Measurements from ENCODE around the gene OOSP4B. TPM values are rescaled to one million over a fixed set of nuclear protein-coding genes. Genes with fewer than 3 reads are reported as not detected.
"Not testable (repeated sequence)": the region's sequence is repeated elsewhere in the genome, so short reads cannot be mapped to it uniquely, and the experiment has no call there.

The OOSP4B gene
- total RNA-seq, 1 donor from 2014 or later = not detected

DNA sequence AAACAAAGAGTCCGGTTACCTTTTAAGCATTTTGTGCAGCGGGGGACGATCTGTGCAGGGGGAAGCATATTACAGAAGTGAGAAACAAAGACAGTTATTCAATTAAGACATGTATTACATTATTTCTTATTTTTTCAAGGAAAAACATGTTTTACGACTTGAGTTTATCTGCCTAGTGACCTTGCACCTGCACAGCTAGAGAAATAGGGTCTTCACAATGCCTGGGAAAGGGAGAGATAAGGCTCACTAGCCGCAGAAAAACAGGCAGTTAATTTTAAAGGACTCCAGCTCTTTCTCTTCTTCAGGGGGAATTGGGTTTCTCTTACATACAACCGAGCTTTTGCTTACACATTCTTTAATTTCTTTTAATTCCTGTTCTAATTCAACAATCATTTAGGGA lies 54.7 kb downstream of the OOSP4B start:
- H3K36me3 Mint-ChIP-seq (ENCODE audit: low read depth); H3K27ac Mint-ChIP-seq; DNase-seq (ENCODE audit: low spot score); H3K27me3 Mint-ChIP-seq (ENCODE audit: insufficient read depth); intact Hi-C loops (cut with micrococcal nuclease); H3K4me1 Mint-ChIP-seq (ENCODE audit: low read depth); H3K4me3 Mint-ChIP-seq; H3K9me3 Mint-ChIP-seq: not testable (repeated sequence)

DNA sequence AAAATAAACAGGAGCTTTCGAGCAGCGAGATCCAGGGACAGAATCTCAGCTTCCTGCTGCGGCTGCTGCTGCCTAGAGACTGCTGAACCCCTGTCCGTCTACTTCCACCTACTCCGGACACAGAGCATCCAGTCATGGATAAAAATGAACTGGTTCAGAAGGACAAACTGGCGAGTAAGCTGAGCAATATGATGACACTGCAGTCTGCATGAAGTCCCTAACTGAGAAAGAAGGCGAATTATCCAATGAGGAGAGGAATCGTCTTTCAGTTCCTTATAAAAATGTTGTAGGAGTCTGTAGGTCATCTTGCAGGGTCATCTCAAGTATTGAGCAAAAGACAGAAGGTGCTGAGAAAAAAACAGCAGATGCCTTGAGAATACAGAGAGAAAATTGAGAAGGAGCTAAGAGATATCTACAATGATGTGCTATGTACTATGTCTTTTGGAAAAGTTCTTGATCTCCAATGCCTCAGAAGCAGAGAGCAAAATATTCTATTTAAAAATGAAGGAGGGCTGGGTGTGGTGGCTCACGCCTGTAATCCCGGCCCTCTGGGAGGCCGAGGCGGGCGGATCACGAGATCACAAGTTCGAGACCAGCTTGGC lies 60.3 kb downstream of the OOSP4B start:
- no peak for DNase-seq (ENCODE audit: low spot score)
- no peaks in the 10 kb centered on the region for H3K9me3 Mint-ChIP-seq
- no peak overlapping the region for H3K4me3 Mint-ChIP-seq
- intact Hi-C loops (cut with micrococcal nuclease) = no loop called here
- H3K36me3 Mint-ChIP-seq (ENCODE audit: low read depth) = no peaks in the 10 kb centered on the region
- no peaks in the 10 kb centered on the region for H3K27me3 Mint-ChIP-seq (ENCODE audit: insufficient read depth)
- no peaks in the 10 kb centered on the region for H3K4me1 Mint-ChIP-seq (ENCODE audit: low read depth)
- no peak overlapping the region for H3K27ac Mint-ChIP-seq

DNA sequence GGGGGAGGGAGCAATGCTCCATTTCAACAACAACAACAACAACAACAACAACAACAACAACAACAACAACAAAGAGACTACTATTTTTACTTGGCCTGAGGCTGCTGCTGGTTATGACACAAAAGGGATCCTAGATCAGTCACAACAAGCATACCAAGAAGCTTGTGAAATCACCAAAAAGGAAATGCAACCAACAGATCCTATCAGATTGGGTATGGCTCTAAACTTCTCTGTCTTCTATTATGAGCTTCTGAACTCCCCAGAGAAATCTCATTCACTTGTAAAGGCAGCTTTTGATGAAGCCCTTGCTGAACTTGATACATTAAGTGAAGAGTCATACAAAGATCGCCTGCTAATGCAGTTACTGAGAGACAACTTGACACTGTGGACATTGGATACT lies 61.0 kb downstream of the OOSP4B start:
- DNase-seq (ENCODE audit: low spot score) = no peak
- intact Hi-C loops (cut with micrococcal nuclease) = no loop called here
- no peaks in the 10 kb centered on the region for H3K36me3 Mint-ChIP-seq (ENCODE audit: low read depth)
- H3K27me3 Mint-ChIP-seq (ENCODE audit: insufficient read depth) = no peaks in the 10 kb centered on the region
- no peak overlapping the region for H3K4me3 Mint-ChIP-seq
- H3K27ac Mint-ChIP-seq = no peak overlapping the region
- H3K9me3 Mint-ChIP-seq = no peaks in the 10 kb centered on the region
- H3K4me1 Mint-ChIP-seq (ENCODE audit: low read depth) = no peaks in the 10 kb centered on the region

DNA sequence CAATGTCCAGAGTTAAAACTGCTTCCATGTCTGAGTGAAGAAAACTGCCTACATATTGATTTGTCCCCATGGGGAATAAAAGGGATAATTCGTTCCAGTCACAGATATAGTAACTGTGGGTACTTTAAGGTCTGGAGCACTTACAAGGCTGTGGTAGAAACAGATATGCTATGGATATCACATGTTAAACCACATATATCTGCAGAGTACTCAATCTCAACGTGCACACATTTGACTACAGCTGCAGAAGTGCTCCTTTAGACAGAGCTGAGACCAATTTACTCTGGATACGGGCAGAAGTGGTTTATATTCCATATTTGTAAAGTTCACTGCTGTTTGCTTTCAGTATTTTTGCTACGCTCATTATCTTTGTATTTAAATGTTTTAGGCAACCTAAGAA lies 61.8 kb downstream of the OOSP4B start:
- Mint-ChIP-seq H3K27me3 (ENCODE audit: insufficient read depth) (no peaks in the 10 kb centered on the region), H3K4me3 (no peak overlapping the region), H3K4me1 (ENCODE audit: low read depth) (no peaks in the 10 kb centered on the region), H3K9me3 (no peaks in the 10 kb centered on the region), H3K27ac (no peak overlapping the region), H3K36me3 (ENCODE audit: low read depth) (no peaks in the 10 kb centered on the region)
- intact Hi-C loops (cut with micrococcal nuclease) = no loop called here
- DNase-seq (ENCODE audit: low spot score) = no peak

DNA sequence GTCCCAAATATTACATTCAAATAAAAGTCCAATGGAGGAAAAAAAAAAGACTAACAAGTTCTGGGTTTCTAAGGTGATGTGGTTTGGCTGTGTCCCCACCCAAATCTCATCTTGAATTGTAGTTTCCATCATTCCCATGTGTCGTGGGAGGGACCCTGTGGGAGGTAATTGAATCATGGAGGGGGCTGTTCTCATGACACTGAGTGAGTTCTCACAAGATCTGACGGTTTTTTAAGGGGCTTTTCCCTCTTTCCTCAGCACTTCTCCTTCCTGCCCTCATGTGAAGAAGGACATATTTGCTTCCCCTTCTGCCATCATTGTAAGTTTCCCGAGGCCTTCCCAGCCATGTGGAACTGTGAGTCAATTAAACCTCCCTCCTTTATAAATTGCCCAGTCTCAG lies 63.6 kb downstream of the OOSP4B start:
- no peak overlapping the region for H3K27ac Mint-ChIP-seq
- intact Hi-C loops (cut with micrococcal nuclease) = no loop called here
- no peaks in the 10 kb centered on the region for H3K4me1 Mint-ChIP-seq (ENCODE audit: low read depth)
- no peaks in the 10 kb centered on the region for H3K9me3 Mint-ChIP-seq
- H3K4me3 Mint-ChIP-seq = no peak overlapping the region
- H3K27me3 Mint-ChIP-seq (ENCODE audit: insufficient read depth) = no peaks in the 10 kb centered on the region
- DNase-seq (ENCODE audit: low spot score) = no peak
- no peaks in the 10 kb centered on the region for H3K36me3 Mint-ChIP-seq (ENCODE audit: low read depth)

Other genes with a start within 250 kb of the OOSP4B start
- 88.3 and 93.9 TPM in 2 replicates for gene MRPL16, start 206.4 kb upstream of the OOSP4B start, total RNA-seq
- not detected in 2 replicates for gene CBLIF, start 171.7 kb upstream of the OOSP4B start, total RNA-seq
- gene TCN1, start 150.7 kb upstream of the OOSP4B start, total RNA-seq = not detected in 2 replicates
- not detected in 2 replicates for gene OOSP3, start 138.4 kb upstream of the OOSP4B start, total RNA-seq
- gene OOSP1, start 78.7 kb upstream of the OOSP4B start, total RNA-seq = 0.27 TPM in 1 of 2 replicates, not detected in the other
- gene OOSP4A, start 53.1 kb upstream of the OOSP4B start, total RNA-seq = not detected in 2 replicates
- not detected in 2 replicates for gene OOSP2, start 23.2 kb downstream of the OOSP4B start, total RNA-seq
- gene MS4A3, start 39.5 kb downstream of the OOSP4B start, total RNA-seq = not detected in 2 replicates
- gene MS4A2, start 71.5 kb downstream of the OOSP4B start, total RNA-seq = not detected in 2 replicates
- not detected in 2 replicates for gene MS4A6A, start 165.9 kb downstream of the OOSP4B start, total RNA-seq
- not detected in 2 replicates for gene MS4A4E, start 226.0 kb downstream of the OOSP4B start, total RNA-seq

Data from activated T-helper 1 cell treated with anti-CD3 and anti-CD28 coated beads, Interleukin-12 subunit alpha, Interleukin-12 subunit beta, Interleukin-2, Interleukin-4 antibody, amounts not matched to agents 30 ng/mL and 10 ng/mL and 1 ng/mL, durations not matched to agents 14 hours and 24 hours and 36 hours (primary cell).